Upper lobe of left lung (tissue), 4 donors: Measurements from ENCODE around the gene FLOT2.

Experiments
- EP300 ChIP-seq, 4 donors: sonication (generic); formaldehyde crosslinking; IDR thresholded peaks; one replicate each; pipeline ENCODE4 v1.5.1; 2017; ENCODE audit warnings: antibody characterized with exemption in 4 of 4, control low read depth in 2 of 4
- POLR2A ChIP-seq, 4 donors: fragments of 450-650 bp; IDR thresholded peaks; one replicate each; pipeline ENCODE4 v1.5.1; 2016 to 2017; ENCODE audit warnings: antibody characterized with exemption in 4 of 4, mild to moderate bottlenecking in 2 of 4
- POLR2AphosphoS5 ChIP-seq, 2 donors: sonication (generic); formaldehyde crosslinking; IDR thresholded peaks; one replicate each; pipeline ENCODE4 v1.5.1; 2017; ENCODE audit warnings: antibody characterized with exemption in 2 of 2
- TF ChIP-seq, protein P1 (sequence below), 6 experiments: fragments of 450-650 bp in 4 of 6; fragments of 200-600 bp in 2 of 6; sonication (generic) in 2 of 6; IDR thresholded peaks; one replicate each; pipeline ENCODE4 v1.5.1; 2016 to 2019; ENCODE audit warnings: antibody characterized with exemption in 6 of 6

- TF ChIP-seq, protein P1, sequence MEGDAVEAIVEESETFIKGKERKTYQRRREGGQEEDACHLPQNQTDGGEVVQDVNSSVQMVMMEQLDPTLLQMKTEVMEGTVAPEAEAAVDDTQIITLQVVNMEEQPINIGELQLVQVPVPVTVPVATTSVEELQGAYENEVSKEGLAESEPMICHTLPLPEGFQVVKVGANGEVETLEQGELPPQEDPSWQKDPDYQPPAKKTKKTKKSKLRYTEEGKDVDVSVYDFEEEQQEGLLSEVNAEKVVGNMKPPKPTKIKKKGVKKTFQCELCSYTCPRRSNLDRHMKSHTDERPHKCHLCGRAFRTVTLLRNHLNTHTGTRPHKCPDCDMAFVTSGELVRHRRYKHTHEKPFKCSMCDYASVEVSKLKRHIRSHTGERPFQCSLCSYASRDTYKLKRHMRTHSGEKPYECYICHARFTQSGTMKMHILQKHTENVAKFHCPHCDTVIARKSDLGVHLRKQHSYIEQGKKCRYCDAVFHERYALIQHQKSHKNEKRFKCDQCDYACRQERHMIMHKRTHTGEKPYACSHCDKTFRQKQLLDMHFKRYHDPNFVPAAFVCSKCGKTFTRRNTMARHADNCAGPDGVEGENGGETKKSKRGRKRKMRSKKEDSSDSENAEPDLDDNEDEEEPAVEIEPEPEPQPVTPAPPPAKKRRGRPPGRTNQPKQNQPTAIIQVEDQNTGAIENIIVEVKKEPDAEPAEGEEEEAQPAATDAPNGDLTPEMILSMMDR (IDR thresholded peaks at IDR 0.05) = no peak
- TF ChIP-seq POLR2A (IDR thresholded peaks at IDR 0.05) = no peak
- TF ChIP-seq EP300 (IDR thresholded peaks at IDR 0.05) = no peak
- TF ChIP-seq POLR2AphosphoS5 (IDR thresholded peaks at IDR 0.05) = no peak
Observed at GRCh38 chr17:28940142-28940541, 42.6 kb upstream of the FLOT2 start.
